NT2/D1 (cell line): ENCODE measurements around the gene MRPS9.
A peak's percentile ranks its signal among the peaks of the same experiment; 100 is the strongest.

Experiments
- DNase-seq: peaks from one replicate; pipeline ENCODE4 v3.0.0-alpha.2; 2011; ENCODE audit warnings: low read depth, low spot score
- H3K27me3 ChIP-seq: 2 replicates; pipeline ENCODE4 v1.6.0; 2011; ENCODE audit warnings: mild to moderate bottlenecking; ENCODE audit not compliant: insufficient read length, insufficient read depth
- H3K36me3 ChIP-seq: 2 replicates; pipeline ENCODE4 v1.6.1; 2011; ENCODE audit warnings: mild to moderate bottlenecking, low read length, mixed read lengths; ENCODE audit not compliant: insufficient read depth, insufficient read length
- H3K4me1 ChIP-seq: 2 replicates; pipeline ENCODE4 v1.5.1; 2011; ENCODE audit not compliant: insufficient read depth, insufficient read length
- H3K4me3 ChIP-seq: 2 replicates; pipeline ENCODE4 v1.5.1; 2011; ENCODE audit warnings: low read depth; ENCODE audit not compliant: insufficient read length
- H3K9ac ChIP-seq: 2 replicates; pipeline ENCODE4 v1.6.0; 2011; ENCODE audit warnings: low read depth; ENCODE audit not compliant: insufficient read length
- H3K9me3 ChIP-seq: 2 replicates; pipeline ENCODE4 v1.5.1; 2011; ENCODE audit warnings: mild to moderate bottlenecking, low read length; ENCODE audit not compliant: insufficient read depth
- SUZ12 ChIP-seq: IDR thresholded peaks from 2 replicates; pipeline ENCODE4 v1.6.1; 2011; ENCODE audit not compliant: insufficient read length, insufficient read depth; ENCODE audit errors: extremely low read depth
- YY1 ChIP-seq: IDR thresholded peaks from 2 replicates; pipeline ENCODE4 v1.6.1; 2011; ENCODE audit not compliant: insufficient read length, insufficient read depth
- ZNF274 ChIP-seq: IDR thresholded peaks from 2 replicates; pipeline ENCODE4 v1.6.1; 2011; ENCODE audit warnings: mild to moderate bottlenecking, low read depth, low read length

MRPS9 gene

DNA sequence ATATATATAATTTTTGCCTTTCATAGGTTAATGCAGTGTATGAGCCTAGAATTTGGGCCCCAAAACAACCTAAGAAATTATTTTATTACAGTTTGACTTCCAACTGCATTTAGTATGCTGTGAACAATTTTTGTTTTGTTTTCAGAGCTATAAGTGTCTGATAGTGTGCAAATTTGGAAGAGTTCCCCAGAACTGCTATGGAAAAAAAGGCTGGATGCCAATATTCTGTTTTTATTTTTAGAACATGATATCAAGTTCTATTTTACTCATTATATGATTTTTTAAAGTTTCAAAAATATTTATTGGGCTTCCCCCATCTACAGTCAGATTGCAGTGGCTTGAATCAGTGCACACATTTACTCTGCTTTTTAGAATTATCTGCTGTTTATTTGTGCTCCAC lies 42.6 kb downstream of the MRPS9 start:
- no peaks in the 10 kb centered on the region for H3K27me3 ChIP-seq
- no peak for TF ChIP-seq ZNF274
- no peak for TF ChIP-seq SUZ12
- no peak for TF ChIP-seq YY1
- H3K4me1 ChIP-seq: peaks cover 3% of the 10 kb centered on the region
- no peaks in the 10 kb centered on the region for H3K9me3 ChIP-seq
- no peak overlapping the region for H3K4me3 ChIP-seq
- no peak overlapping the region for H3K9ac ChIP-seq
- DNase-seq: no peak
- H3K36me3 ChIP-seq: peaks cover 13% of the 10 kb centered on the region

DNA sequence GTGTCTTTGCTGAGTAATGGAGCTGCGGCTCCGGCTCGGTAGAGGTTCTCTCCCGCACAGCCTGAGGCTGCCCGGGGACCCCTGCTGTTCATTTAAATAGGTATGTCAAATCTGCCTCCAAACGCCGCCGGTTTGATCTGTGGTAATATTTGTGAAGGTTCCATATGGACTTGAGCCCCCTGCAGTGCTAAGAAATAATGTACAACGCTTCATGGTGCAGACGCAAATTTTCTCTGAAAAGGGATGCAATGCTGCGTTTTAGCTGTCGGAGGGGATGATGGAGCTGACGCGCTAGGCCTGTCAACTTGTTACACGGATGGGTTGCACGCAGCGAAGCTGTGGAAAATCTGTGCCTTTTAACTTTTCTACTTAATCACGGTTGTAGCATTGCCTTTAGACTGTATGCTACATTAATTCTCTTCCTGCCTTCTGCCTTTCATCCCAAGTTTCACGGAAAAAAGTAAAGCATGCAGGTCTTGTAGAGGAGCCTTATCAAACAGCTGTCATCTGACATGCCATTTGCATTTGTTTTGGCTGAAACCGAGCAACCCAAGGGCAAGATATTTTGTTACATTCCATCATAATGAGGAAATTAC lies 43.2 kb downstream of the MRPS9 start:
- Histone ChIP-seq H3K36me3 (peaks cover 11% of the 10 kb centered on the region), H3K27me3 (no peaks in the 10 kb centered on the region), H3K4me3 (no peak overlapping the region), H3K9ac (no peak overlapping the region), H3K4me1 (peaks cover 3% of the 10 kb centered on the region), H3K9me3 (no peaks in the 10 kb centered on the region)
- TF ChIP-seq SUZ12 (no peak), ZNF274 (no peak), YY1 (no peak)
- DNase-seq: peak; percentile 27

DNA sequence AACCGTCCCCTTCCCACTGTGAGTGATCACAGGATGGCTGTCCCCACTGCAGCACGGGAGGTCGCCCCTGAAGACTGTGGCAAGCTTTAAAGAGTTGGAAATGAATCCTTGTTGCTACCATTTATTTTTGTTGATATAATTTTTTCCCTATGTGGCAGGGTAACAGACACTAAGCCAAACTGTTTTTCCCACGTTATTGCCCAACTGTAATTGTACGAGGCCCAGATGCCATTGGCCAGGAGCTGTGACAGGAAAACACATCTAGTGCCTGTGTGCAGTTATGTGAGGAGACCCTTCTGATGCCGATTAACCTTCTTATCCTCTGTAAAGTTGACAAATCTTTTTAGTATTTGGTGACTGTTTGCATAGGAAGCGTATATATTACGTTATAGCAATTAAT lies 44.2 kb downstream of the MRPS9 start:
- peaks cover 7% of the 10 kb centered on the region for H3K36me3 ChIP-seq
- no peak overlapping the region for H3K4me3 ChIP-seq
- DNase-seq: no peak
- TF ChIP-seq ZNF274 (no peak), YY1 (no peak), SUZ12 (no peak)
- H3K9me3 ChIP-seq: no peaks in the 10 kb centered on the region
- H3K27me3 ChIP-seq: no peaks in the 10 kb centered on the region
- H3K4me1 ChIP-seq: peaks cover 3% of the 10 kb centered on the region
- H3K9ac ChIP-seq: no peak overlapping the region

DNA sequence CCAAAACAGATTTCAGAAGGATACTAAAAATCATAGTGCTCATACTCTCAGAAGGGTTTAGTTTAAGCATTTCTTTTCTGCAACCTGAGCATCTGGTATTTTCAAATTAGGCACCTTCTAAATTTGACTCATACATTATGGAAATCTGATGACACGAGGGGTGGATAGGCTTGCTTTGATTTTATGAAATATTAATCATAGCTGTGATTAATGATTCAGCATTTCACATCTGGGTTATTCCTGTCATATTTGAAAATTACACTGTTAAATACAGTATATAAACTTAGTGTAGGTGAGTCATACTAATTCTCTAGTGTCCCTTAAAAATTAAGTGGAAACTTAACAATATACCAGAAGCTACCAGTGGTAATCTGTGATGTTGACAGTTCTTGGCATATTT lies 47.7 kb downstream of the MRPS9 start:
- no peak for DNase-seq
- TF ChIP-seq YY1 (no peak), ZNF274 (no peak), SUZ12 (no peak)
- Histone ChIP-seq H3K4me1 (peaks cover 3% of the 10 kb centered on the region), H3K36me3 (peaks cover 7% of the 10 kb centered on the region), H3K27me3 (no peaks in the 10 kb centered on the region), H3K9me3 (no peaks in the 10 kb centered on the region), H3K4me3 (no peak overlapping the region), H3K9ac (no peak overlapping the region)

DNA sequence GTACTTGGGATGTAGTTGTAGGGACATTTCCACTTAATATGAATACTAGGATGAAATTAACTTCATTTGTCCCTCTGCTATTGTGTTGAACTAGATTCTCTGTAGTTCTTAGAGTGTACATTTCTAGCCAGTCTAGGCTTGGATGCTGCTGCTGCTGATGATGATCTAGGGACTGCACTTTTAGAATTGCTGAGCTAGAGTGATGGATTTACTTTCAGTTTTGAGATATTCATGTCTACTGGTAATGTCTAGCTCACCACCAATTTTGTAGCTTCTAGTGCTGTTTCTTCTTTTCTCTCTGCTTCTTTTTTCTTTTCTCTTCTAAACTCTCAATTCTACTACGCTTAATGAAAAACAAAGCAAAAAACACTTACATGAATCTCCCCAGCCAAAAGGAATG lies 49.4 kb downstream of the MRPS9 start:
- DNase-seq: no peak
- Histone ChIP-seq H3K4me1 (no peaks in the 10 kb centered on the region), H3K27me3 (no peaks in the 10 kb centered on the region), H3K4me3 (no peak overlapping the region), H3K9ac (no peak overlapping the region), H3K36me3 (peaks cover 6% of the 10 kb centered on the region), H3K9me3 (no peaks in the 10 kb centered on the region)
- no peak for TF ChIP-seq SUZ12
- no peak for TF ChIP-seq YY1
- no peak for TF ChIP-seq ZNF274

DNA sequence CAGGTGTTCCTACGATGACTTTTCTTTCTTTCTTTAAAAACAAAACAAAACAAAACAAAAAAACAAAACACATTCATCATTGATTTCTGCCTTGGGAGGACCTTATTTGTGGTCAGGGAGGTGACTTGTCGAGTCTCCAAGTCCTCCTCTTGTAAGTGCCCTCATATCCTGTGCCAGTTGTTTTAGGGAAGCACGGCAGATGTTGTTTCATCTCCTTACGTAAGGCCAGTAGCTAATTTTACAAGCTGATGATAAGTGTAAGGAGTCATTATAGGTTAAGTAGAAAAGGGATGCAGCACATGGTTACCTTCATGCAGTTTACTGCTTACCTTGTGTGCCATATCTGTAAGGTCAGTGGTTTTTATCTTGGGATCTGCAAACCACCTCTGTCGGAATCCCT lies 52.2 kb downstream of the MRPS9 start:
- DNase-seq: no peak
- peaks cover 23% of the 10 kb centered on the region for H3K36me3 ChIP-seq
- H3K9me3 ChIP-seq: no peaks in the 10 kb centered on the region
- no peaks in the 10 kb centered on the region for H3K4me1 ChIP-seq
- TF ChIP-seq YY1 (no peak), SUZ12 (no peak), ZNF274 (no peak)
- no peak overlapping the region for H3K4me3 ChIP-seq
- no peak overlapping the region for H3K9ac ChIP-seq
- H3K27me3 ChIP-seq: no peaks in the 10 kb centered on the region

DNA sequence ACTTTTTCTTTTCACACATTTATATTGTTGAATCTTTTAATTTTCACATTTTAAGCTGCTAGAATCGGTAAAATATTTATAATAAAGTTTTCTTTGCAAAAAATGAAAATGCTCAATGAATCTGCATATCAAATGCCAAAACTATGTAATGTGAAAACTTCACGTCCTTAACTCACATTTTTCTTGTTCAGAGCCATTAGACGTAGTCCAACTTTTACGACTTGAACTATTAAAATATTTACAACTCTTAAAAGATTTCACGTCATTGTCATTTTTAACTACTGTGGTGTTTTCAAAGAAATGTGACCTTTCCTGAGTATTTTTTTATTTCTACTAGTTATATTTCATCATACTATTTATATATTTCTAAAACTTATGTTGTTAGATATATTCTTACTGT lies 54.9 kb downstream of the MRPS9 start:
- H3K9ac ChIP-seq: no peak overlapping the region
- H3K4me1 ChIP-seq: no peaks in the 10 kb centered on the region
- H3K27me3 ChIP-seq: no peaks in the 10 kb centered on the region
- H3K4me3 ChIP-seq: no peak overlapping the region
- peaks cover 33% of the 10 kb centered on the region for H3K36me3 ChIP-seq
- no peak for DNase-seq
- no peak for TF ChIP-seq SUZ12
- TF ChIP-seq YY1: no peak
- no peak for TF ChIP-seq ZNF274
- no peaks in the 10 kb centered on the region for H3K9me3 ChIP-seq

DNA sequence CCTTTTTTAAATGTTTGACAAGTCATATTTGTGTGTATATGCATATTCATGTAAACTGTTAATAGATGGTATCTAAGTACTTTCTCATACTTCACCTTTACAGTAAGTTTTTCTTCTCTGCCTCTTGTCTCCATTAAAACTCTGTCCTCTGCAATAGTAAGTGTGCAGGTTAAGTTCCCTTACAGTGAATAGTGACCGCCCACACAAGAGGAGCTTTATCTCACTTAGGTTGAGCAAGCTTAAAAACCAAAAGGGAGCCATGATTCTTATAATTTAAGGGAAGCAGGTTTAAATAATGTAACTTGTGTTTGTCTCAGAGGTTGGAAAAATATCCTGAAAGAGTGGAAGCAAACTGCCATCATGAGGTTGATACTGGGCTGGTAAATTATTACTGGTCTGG lies 61.3 kb downstream of the MRPS9 start:
- no peak overlapping the region for H3K4me3 ChIP-seq
- H3K27me3 ChIP-seq: no peaks in the 10 kb centered on the region
- no peak for DNase-seq
- TF ChIP-seq ZNF274: no peak
- TF ChIP-seq SUZ12: no peak
- TF ChIP-seq YY1: no peak
- peaks cover 9% of the 10 kb centered on the region for H3K4me1 ChIP-seq
- no peak overlapping the region for H3K9ac ChIP-seq
- H3K36me3 ChIP-seq: peaks cover 56% of the 10 kb centered on the region
- no peaks in the 10 kb centered on the region for H3K9me3 ChIP-seq
